GM12872 (cell line): ENCODE measurements around the gene MAP1B.

Experiments
- TF ChIP-seq, protein P1 (sequence below): IDR thresholded peaks from 3 replicates; pipeline ENCODE4 v1.5.1; 2011; ENCODE audit warnings: low read depth, mild to moderate bottlenecking, low read length, moderate library complexity; ENCODE audit not compliant: insufficient read depth

Gene MAP1B

DNA sequence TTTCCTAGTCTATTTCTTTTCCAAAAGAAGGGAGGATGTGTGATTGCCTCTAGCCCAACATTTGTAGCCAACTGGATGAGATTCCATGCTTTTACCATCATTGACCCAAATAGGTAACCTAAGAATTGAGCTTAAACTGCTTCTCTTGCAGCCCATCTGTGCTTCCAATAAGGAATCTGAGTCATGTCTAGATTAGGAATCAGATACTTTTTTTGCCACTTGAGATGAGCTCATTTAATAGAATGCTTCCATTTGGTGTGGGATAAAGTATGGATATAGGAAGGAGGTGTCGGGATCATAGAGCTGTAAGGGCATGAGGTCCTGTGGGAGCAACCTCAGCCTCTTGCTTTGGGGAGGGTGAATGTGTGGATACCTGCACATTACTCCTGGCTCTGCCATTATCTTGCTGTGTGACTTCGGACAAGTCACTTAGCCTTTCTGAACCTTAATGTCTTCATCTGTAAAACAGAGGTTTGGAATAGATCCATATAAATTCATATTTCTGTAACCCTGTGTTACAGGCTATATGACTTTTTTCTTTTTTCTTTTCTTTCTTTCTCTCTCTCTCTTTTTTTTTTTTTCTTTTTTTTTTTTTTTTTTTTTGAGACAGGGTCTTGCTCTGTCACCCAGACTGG lies 56.2 kb downstream of the MAP1B start:
- TF ChIP-seq, protein P1, sequence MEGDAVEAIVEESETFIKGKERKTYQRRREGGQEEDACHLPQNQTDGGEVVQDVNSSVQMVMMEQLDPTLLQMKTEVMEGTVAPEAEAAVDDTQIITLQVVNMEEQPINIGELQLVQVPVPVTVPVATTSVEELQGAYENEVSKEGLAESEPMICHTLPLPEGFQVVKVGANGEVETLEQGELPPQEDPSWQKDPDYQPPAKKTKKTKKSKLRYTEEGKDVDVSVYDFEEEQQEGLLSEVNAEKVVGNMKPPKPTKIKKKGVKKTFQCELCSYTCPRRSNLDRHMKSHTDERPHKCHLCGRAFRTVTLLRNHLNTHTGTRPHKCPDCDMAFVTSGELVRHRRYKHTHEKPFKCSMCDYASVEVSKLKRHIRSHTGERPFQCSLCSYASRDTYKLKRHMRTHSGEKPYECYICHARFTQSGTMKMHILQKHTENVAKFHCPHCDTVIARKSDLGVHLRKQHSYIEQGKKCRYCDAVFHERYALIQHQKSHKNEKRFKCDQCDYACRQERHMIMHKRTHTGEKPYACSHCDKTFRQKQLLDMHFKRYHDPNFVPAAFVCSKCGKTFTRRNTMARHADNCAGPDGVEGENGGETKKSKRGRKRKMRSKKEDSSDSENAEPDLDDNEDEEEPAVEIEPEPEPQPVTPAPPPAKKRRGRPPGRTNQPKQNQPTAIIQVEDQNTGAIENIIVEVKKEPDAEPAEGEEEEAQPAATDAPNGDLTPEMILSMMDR: no peak

DNA sequence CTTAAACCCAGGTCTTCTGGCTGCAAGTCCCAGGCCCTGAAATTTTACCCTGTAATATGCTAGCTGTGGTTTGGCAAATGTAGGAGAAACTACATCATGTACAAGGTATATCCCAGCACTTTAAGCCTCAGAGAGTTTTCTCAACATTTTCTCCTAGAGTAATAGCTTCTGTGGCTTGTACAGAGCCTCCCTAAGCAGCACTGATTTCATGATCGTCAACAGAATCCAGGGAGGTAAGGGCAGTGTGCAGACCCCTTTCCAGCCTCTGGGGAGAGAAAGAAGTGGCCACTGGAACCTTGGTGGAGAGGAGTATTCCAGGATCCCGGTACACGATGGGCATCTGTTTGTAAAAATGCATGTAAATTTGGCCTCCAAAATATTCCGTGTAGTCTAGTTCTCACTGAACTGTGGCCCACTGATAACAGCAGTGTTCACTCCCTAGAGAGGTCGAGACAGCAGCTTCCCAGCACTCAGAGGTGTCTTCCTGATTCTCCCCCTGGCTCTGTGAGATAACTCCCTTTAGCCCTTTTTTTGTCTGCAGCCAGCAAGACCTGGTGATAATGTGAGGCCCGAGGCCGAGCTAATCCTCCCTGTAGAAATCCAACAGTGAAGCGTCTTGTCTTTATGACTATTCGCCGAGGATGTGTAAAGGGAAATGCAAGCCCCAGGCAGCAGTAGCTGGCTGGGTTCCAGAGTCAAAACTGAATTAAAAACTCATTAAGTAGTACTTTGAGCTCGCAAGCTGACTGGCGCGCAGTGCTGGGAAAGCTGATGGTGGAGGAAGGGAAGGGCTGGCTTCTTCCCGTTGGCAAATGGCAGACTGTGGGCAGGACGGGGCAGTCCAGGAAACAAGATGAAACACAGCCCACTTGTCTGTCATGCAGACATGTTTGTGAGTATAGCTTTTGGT lies 59.0 kb downstream of the MAP1B start:
- TF ChIP-seq, protein P1: no peak

DNA sequence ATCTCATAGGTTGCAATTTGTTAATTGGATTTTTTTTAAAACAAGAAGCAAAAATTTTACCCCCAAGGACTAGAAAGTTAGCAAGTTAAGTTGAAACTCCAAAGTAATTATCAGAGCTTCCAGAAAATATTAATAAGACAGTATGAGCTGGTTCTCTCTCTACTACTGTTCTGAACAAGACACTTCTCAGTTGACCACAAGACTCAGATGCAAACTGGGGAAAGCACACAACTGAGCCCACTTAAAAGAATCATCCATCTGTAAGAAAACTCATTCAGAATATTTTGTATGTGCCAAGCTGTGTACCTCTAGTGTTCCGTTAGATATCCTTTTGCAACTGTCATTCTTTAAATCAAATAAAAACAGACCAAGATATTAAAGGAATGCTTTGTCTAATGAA lies 60.0 kb downstream of the MAP1B start:
- TF ChIP-seq, protein P1: no peak

DNA sequence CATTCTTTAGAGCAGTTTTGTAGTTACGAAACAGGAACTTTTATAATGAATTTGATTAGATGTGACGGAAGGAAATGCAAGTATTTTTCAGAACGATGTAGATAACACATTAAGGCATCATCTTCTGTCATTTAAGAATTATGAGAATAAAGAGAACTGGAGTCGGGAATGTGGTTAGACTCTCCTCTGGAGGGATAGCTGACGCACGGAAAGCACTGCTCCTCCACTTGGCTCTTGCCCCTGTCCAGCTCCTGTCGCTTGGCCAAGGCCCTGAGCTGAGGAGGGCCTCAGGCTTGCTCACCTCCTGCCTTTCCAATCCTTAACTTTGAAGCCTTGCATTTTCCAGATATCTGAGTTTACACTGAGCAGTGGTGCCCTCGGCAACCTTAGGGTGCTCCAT lies 60.5 kb downstream of the MAP1B start:
- TF ChIP-seq, protein P1: no peak

DNA sequence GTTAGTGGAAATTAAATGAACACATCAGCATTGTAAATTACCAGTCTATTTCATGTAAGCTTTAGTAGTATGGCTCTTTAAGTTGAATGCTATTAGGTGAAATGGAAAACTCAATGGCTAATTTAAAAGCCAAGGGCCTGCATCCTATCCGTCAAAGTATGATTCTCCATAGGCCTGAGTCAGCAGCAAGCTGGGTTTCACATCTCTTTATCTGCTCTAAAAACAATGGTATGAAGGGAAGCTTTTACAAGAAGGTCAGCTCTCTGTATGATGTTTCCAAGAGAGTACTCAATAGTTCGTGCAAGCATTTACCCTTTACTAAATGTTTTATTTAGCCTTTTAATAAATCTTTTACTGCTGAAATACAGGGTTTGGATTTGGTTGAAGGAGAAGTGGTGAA lies 62.8 kb downstream of the MAP1B start:
- TF ChIP-seq, protein P1: no peak

DNA sequence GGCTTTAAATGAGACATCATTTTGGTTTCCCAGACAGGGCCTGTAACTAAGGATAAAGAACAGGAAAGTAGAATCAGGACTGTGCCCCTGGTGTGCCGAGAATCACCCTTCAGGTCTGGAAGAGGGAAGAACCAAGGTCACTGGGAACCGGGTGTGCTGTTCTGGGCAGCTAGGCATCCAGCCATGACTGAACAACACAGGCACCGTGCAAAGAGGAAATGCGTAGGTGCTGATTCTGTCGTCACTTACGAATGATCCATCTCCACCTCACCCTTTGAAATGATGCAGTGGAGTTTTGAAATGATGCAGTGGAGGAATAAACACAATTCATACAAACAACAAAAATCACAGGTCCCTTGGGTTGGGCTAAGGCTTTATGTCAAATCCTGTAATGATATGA lies 64.4 kb downstream of the MAP1B start:
- TF ChIP-seq, protein P1: no peak

DNA sequence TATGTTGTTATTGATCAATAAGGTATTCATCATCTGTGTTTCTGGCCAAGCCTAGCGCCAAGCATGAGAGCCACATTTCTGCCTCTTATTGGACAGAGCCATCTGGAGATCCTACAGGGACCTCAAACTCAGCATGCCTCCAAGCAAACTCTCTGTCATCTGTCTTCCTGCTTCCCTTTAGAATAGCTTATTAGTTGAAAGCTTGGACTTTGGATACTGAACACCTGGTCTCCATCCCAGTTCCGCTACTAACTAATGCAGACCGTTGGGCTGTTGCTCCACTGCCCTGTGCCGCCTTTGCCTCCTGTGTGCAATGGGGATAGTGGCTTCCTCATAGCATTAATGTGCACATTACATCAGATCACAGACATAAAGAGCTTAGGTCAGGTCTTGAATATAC lies 65.5 kb downstream of the MAP1B start:
- TF ChIP-seq, protein P1: no peak
